ENCODE results near the gene SLITRK3.

The SLITRK3 gene

GRCh38 chr3:165195640-165196576, at the start of gene SLITRK3:
SLITRK3 (minus strand) TSS chr3:165196384; CDS start chr3:165190830, 5,554 bp downstream.
- TF ChIP-seq FOXM1 (IDR thresholded peaks at IDR 0.05; ENCODE audit: borderline replicate concordance, low read depth) = no peak
- TF ChIP-seq USF1 (IDR thresholded peaks at IDR 0.05) = no peak
- TF ChIP-seq EGR1 (IDR thresholded peaks at IDR 0.05) = no peak
- no peak for TF ChIP-seq CREB1 (IDR thresholded peaks at IDR 0.05; ENCODE audit: low read depth)
- TF ChIP-seq NFIC (IDR thresholded peaks at IDR 0.05) = no peak

DNA sequence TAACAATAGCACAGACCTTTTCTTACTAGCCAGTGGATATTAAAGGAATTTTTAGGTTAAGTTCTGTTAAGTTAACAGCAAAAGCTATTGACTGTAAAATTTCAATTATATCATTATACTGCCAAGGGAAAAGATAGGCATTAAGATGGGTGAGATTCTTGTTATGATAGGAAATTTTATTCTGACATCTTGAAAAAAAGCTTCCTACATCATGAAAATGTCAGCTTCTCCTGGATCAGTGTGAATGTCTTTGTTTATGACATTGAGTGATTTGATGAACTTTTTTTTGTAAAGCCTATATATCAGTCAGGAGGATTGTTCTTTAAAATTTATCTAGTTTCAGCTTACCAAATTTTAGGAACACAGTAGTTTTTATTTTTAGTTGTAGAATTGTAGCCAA, 47.4 kb upstream of the SLITRK3 start:
- TF ChIP-seq TEAD4 (IDR thresholded peaks at IDR 0.05) (no peak), USF1 (IDR thresholded peaks at IDR 0.05) (no peak), YY1 (IDR thresholded peaks at IDR 0.05; ENCODE audit: low read depth) (no peak), TCF12 (IDR thresholded peaks at IDR 0.05; ENCODE audit: low read depth) (no peak)

DNA sequence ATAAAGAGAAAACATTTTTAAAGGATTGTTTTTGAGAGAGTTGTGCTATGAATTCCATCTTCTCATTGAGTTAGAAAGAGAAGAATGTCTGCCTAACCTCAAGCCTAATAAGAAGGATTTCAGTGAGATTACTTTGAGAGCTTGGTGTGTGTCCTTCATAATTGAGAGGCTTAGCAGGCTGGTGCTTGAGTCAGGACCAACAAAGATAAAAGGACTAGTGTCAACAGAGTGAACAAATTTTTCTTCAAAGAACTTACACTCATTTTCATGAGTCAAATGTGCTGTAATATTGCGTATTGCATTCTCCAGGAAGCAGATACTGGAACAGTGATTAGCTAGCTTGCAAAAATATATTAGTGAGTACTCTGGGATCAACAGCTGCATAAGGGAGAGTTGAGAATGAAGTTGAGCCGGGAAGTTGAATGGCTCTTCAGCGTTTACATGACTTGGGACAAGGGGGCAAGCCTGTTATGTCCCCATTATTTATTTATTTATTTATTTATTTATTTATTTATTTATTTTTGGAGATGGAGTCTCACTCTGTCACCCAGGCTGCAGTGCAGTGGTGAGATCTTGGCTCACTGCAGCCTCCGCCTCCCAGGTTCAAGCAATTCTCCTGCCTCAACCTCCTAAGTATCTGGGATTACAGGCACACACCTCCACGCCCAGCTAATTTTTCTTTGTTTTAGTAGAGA, 37.5 kb upstream of the SLITRK3 start:
- TF ChIP-seq NFIC (IDR thresholded peaks at IDR 0.05) (no peak), TEAD4 (IDR thresholded peaks at IDR 0.05) (no peak), CREB1 (IDR thresholded peaks at IDR 0.05; ENCODE audit: low read depth) (no peak), TAF1 (IDR thresholded peaks at IDR 0.05; ENCODE audit: low read depth) (no peak), ZBTB7A (IDR thresholded peaks at IDR 0.05; ENCODE audit: low read depth) (no peak), RAD21 (IDR thresholded peaks at IDR 0.05; ENCODE audit: low read depth) (no peak), USF1 (IDR thresholded peaks at IDR 0.05) (no peak), YY1 (IDR thresholded peaks at IDR 0.05; ENCODE audit: low read depth) (no peak), FOXM1 (IDR thresholded peaks at IDR 0.05; ENCODE audit: borderline replicate concordance, low read depth) (no peak), EGR1 (IDR thresholded peaks at IDR 0.05) (no peak), EP300 (IDR thresholded peaks at IDR 0.05; ENCODE audit: borderline replicate concordance) (no peak), TCF12 (IDR thresholded peaks at IDR 0.05; ENCODE audit: low read depth) (no peak), CEBPB (IDR thresholded peaks at IDR 0.05) (no peak)
- TF ChIP-seq, protein P1, sequence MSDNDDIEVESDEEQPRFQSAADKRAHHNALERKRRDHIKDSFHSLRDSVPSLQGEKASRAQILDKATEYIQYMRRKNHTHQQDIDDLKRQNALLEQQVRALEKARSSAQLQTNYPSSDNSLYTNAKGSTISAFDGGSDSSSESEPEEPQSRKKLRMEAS (IDR thresholded peaks at IDR 0.05) = no peak
- TF ChIP-seq, protein P2, sequence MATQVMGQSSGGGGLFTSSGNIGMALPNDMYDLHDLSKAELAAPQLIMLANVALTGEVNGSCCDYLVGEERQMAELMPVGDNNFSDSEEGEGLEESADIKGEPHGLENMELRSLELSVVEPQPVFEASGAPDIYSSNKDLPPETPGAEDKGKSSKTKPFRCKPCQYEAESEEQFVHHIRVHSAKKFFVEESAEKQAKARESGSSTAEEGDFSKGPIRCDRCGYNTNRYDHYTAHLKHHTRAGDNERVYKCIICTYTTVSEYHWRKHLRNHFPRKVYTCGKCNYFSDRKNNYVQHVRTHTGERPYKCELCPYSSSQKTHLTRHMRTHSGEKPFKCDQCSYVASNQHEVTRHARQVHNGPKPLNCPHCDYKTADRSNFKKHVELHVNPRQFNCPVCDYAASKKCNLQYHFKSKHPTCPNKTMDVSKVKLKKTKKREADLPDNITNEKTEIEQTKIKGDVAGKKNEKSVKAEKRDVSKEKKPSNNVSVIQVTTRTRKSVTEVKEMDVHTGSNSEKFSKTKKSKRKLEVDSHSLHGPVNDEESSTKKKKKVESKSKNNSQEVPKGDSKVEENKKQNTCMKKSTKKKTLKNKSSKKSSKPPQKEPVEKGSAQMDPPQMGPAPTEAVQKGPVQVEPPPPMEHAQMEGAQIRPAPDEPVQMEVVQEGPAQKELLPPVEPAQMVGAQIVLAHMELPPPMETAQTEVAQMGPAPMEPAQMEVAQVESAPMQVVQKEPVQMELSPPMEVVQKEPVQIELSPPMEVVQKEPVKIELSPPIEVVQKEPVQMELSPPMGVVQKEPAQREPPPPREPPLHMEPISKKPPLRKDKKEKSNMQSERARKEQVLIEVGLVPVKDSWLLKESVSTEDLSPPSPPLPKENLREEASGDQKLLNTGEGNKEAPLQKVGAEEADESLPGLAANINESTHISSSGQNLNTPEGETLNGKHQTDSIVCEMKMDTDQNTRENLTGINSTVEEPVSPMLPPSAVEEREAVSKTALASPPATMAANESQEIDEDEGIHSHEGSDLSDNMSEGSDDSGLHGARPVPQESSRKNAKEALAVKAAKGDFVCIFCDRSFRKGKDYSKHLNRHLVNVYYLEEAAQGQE (IDR thresholded peaks at IDR 0.05; ENCODE audit: low read depth) = no peak

DNA sequence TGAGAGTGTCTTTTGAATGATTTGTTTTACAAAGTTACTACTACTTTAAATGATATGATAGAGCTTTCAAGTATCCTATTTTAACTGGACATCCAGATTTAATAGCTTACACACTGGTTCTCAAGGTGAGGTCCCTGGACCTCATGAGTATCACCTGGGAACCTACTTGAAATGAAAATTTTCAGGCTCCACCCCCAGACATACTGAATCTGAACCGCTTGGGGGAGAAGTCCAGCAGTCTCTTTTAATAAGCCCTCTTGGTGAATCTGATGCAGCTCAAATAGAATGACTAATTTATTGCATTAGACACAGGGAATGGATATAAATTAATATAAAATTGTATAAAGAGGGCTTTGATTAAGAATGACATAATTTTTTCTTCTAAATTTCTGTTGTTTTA, 29.4 kb upstream of the SLITRK3 start:
- TF ChIP-seq TCF12 (IDR thresholded peaks at IDR 0.05; ENCODE audit: low read depth) = no peak
- no peak for TF ChIP-seq USF1 (IDR thresholded peaks at IDR 0.05)
- TF ChIP-seq NFIC (IDR thresholded peaks at IDR 0.05) = no peak
- no peak for TF ChIP-seq EP300 (IDR thresholded peaks at IDR 0.05; ENCODE audit: borderline replicate concordance)
- TF ChIP-seq, protein P1 (IDR thresholded peaks at IDR 0.05) = no peak
- TF ChIP-seq, protein P2 (IDR thresholded peaks at IDR 0.05; ENCODE audit: low read depth) = no peak
- TF ChIP-seq TAF1 (IDR thresholded peaks at IDR 0.05; ENCODE audit: low read depth) = no peak
- TF ChIP-seq CREB1 (IDR thresholded peaks at IDR 0.05; ENCODE audit: low read depth) = no peak
- TF ChIP-seq ZBTB7A (IDR thresholded peaks at IDR 0.05; ENCODE audit: low read depth) = no peak
- no peak for TF ChIP-seq TEAD4 (IDR thresholded peaks at IDR 0.05)
- no peak for TF ChIP-seq EGR1 (IDR thresholded peaks at IDR 0.05)
- TF ChIP-seq RAD21 (IDR thresholded peaks at IDR 0.05; ENCODE audit: low read depth) = no peak
- no peak for TF ChIP-seq CEBPB (IDR thresholded peaks at IDR 0.05)
- no peak for TF ChIP-seq YY1 (IDR thresholded peaks at IDR 0.05; ENCODE audit: low read depth)

Data from Ishikawa (cell line).